WTC11 (cell line): ENCODE measurements around the gene CYLD.

Experiments
- CTCF ChIP-seq: fragments of 200-600 bp; IDR thresholded peaks from 2 replicates; pipeline ENCODE4 v1.8.0; 2022; ENCODE audit warnings: antibody characterized with exemption
- FOXP4 ChIP-seq: sonication (generic); formaldehyde crosslinking; IDR thresholded peaks from 2 replicates; pipeline ENCODE4 v1.8.0; 2022; ENCODE audit warnings: mild to moderate bottlenecking, missing genetic modification reagents

GRCh38 chr16:50731989-50732832, 9.7 kb upstream of the CYLD start:
- TF ChIP-seq CTCF (no peak), FOXP4 (CRISPR knock-in tag) (no peak)
